Raji (cell line): Measurements from ENCODE around the gene PLSCR4.

ENCODE experiments used
- POLR2A ChIP-seq: IDR thresholded peaks from 2 replicates; pipeline ENCODE4 v1.6.1; 2011; ENCODE audit warnings: low read depth, low read length, control low read depth; ENCODE audit not compliant: insufficient read depth

The PLSCR4 gene

DNA sequence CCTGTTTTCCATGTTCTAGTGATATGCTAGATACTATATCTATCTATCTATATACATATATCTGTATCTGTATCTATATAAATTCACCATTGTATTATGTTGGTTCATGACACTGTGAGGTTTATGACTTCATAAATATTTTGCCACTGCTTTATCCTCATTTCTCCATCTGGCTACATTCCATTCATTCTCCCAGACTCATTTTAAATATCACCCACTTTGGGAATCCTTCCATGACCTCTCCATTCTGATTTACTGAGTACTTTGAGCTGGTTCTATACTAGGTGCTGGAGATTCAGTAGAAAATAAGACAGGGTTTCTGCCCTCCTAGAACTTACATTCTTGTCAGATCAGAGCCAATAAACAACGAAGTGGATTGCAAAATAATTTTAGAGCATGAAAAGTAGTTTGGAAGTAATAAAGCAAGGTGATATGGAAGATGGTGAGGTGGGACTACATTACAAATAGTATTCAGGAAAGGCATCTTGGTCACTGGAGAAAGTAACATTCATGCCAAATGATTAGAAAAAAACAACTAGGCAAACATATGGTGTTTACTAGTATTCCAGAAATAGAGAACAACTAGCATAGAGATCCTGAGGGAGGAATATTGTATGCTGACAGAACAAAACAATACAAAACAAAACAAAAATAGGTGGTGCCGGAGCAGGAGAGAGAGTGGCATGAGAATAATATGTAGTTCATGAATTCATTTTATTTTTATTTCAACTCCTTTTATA lies 11.6 kb upstream of the PLSCR4 start:
- no peak for TF ChIP-seq POLR2A

DNA sequence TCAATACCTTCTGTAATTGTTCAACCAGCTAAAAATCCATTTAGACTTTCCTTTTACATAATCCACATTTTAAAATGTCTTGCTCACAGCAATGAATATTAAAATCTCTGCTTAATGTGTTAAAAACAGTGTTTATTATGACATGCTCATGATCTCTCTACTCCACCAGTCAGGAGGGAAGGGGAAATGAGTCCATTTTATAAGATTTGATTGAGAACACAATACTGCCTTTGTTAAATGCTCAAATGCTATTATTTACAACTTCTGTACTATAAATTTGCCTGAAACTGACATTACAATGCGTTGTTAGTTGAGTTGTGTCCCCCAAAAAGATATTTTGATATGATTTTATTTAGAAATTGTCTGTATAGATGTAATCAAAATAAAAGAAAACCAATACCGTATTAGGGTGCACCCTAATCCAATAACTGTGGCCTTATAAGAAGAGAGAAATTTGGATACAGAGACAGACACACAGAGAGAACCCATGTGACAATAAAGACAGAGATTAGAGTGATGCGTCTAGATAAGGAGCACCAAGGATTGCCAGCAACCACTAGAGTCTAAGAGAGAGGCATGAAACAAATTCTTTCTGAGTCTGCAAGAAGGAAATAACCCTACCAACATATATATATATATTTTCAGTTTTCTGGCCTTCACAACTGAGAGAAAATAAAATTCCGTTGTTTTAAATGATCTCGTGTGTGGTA lies 9.1 kb upstream of the PLSCR4 start:
- no peak for TF ChIP-seq POLR2A

DNA sequence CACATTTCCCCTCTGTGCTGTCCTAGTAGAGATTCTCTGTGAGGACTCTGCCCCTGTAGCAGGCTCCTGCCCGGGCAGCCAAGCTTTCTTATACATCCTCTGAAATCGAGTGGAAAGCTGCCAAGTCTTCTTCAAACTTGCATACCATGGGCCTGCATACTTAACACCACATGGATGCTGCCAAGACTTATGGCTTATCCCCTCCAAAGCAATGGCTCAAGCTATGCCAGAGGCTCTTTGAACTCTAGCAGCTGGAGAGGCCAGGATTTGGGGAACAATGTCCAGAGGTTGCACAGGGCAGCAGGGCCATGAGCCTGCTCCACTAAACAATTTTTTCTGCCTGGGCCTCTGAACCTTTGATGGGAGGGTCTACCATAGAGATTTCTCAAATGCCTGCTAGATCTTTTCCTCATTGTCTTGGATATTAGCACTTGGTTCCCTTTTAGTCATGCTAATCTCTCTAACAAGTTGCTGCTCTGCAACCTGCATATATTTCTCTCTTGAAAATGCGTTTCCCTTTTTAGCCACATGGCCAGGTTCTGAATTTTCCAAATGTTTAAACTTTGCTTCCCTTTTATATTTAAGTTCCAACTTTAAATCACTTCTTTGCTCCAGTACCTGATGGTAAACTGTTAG lies 6.1 kb upstream of the PLSCR4 start:
- TF ChIP-seq POLR2A = no peak

DNA sequence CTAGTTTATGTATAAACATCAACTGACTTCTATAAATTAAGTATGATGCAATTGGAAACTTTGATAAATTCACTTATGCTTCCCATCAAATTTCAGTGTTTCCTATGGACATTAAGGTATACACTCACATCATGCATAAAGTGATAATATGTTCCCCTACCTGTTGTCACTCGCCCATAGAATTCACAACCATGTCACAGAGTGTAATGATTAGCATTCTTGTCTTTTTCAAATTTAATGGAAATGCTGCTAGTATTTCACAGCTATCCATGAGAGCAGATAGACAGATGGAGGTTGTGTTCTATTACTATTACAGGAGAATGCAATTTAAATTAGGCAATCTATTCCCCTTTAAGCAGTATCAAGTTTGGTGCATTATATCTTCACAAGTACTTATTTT lies 984 bp downstream of the PLSCR4 start:
- TF ChIP-seq POLR2A = no peak

DNA sequence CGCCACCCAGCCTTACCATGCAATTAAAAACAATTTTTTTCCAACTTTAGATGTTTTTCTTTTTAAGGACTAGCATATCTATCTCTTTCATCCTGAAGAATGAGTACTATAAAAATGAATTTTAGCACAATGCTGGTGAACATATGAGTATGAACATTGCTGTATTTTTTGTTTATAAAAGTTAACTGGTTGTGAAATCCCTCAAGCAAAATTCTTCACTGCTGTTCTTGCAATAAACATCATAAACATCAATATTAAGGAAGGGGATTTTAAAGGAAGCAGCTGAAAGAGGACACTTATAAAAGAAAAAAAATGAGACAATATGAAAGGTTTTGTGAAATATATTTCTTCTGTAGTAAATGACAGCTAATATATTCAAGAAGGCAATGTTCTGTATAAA lies 3.0 kb downstream of the PLSCR4 start:
- no peak for TF ChIP-seq POLR2A

DNA sequence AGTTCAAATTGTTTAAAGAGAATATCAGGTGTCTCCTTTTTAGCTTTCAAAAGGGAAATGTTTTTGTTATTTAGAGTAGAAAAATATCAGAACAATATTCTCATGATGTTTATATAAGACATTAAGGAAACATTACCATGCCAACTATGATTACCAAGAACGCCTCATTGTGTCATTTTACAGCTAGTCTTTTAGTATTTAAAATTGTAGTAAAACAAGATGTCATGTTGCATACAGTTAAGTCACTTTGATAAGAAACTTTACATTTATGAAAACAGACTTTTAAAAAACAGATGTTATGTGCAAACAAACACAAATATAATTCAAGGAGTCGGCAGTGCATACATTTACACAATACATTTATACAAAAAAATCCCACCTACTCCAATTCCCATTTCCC lies 4.4 kb downstream of the PLSCR4 start:
- no peak for TF ChIP-seq POLR2A

DNA sequence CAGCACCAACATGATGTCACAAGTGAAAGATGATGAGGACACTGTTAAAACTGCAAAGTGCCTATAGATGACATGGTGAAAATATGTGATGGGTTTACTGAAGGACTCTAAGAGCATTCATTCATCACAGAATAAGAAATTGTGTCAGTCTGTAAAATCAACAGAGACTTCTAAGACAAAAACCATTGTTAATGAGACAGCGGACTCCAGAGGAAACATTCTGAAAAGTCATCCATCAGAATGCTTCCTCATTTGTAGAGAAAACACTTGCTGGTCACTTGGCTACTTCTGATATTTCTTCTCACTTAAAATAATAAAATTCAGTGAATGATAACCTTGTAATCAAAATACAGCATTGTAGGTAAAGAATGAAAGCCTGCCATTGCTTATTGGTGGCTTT lies 7.3 kb downstream of the PLSCR4 start:
- TF ChIP-seq POLR2A = no peak

DNA sequence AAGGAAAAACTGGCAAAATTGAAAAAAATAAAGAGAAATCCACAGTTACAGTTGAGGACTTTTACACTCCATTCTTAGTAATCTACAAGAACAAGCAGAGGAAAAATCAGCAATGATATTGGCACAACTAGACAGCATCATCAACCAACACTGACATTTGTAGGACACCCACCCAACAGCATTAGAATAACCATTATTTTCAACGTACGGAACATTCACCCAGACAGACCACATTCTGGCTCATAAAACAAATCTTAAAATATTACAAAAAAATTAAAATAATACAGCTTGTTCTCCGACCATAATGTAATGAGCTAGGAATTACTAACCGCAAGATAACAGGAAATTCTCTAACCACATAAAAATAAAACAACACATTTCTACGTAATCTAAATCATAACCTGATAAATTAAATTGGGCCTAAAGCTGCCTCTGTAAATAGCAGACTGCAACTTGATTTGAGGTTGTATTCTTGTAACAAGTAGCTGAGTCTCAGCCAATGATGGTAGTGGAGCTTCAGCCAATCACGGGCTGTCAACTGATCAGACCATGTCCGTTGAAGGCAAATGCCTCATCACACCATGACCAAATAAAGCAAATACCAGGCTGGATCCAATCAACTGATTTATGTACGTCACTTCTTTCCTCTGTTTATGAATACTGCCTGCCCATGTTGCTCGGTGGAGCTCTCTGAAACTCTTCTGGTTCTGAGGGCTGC lies 9.2 kb downstream of the PLSCR4 start:
- no peak for TF ChIP-seq POLR2A

DNA sequence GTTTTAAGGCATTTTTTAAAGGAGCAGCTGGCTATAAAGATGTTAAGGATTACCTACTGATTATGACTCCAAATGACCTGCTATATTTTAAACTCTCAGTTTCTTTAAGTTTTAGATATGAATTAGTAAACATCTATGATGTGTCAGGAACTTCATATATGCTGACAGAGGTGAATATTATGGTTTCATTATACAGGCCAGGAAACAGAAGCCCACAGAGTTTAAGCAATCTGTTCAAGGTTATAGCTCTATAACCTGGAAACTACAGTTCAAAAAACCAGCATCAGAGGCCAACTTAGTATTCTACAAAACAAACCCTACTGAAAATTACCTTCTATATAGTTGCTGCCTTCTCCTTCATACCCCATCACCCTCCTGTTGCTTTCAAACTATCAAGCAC lies 17.4 kb downstream of the PLSCR4 start:
- TF ChIP-seq POLR2A = no peak

DNA sequence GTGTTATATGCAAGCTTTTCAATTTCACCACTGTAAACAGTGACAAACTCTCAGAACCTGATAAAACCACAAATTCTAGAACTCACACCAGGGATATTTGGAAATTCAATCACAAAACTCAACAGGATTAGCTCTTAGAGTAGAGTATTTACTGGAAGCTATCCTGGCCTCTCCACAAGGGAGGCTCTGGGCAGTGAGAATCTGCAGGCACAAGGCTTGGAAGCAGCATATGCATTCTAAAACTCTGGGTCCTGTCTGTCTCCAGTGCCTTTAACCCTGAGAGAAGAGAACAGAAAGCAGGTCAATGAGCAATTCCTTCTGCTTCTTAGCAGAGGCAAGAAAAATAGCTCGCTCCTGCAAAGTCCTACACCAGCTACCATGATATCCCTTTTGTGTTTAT lies 23.4 kb downstream of the PLSCR4 start:
- no peak for TF ChIP-seq POLR2A

DNA sequence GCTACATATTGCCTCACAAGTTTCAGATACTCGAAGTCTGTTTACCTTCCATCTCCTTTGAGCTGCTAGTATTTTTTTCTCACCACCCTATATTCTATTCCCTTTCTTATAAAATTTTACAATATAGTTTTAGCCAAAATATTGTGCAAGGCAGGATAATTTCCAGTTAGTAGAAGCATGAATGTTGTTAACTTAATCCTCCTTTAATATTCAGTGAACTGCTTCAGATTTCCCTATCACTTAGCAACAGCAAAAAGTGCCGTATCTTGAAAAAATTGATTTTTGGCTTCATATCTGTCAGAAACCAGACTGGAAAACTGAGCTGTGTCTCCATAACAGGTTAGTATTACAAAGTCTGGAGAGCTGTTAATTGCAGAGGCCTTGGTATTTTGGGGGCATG lies 24.0 kb downstream of the PLSCR4 start:
- no peak for TF ChIP-seq POLR2A

DNA sequence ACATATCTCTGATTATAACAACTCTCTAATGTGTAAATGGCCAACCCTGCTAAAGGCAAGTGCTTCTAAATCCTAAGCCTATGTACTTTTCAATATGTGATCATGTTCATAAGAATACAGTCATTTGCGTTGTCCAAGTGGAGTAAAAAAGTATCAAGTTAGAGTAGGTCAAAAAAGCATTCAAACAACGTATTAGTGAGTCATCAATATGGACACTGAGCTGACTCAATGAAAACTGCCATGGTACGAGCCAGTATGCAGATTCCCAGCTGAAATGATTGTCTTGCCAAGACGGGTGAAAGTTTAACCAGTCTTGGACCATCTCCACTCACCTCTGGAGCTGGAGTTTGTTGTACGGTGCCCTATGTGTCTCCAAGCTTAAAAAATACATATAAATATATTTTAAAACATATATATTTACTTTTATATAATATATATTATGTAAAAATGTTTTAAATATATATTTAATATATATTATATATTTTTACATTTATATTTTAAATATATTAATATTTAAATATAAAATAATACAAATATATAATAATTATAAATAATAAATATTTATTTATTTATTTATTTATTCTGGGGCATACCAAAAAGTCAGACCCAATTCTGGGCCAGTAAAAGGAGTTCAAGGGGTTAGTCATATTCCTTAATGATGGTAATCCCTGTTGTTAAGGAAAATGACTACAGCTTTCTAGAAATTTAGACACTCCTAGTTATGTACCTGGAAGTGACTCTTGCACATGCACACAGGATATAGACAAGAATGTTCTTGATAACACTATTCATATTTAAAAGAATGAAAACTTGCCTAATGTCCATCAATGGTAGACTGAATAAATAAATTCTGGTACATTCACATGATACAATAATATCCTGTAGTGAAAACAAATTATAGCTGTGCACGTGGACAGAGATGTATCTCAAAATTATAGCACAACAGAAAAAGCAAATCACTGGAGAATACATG lies 27.2 kb downstream of the PLSCR4 start:
- TF ChIP-seq POLR2A = no peak

DNA sequence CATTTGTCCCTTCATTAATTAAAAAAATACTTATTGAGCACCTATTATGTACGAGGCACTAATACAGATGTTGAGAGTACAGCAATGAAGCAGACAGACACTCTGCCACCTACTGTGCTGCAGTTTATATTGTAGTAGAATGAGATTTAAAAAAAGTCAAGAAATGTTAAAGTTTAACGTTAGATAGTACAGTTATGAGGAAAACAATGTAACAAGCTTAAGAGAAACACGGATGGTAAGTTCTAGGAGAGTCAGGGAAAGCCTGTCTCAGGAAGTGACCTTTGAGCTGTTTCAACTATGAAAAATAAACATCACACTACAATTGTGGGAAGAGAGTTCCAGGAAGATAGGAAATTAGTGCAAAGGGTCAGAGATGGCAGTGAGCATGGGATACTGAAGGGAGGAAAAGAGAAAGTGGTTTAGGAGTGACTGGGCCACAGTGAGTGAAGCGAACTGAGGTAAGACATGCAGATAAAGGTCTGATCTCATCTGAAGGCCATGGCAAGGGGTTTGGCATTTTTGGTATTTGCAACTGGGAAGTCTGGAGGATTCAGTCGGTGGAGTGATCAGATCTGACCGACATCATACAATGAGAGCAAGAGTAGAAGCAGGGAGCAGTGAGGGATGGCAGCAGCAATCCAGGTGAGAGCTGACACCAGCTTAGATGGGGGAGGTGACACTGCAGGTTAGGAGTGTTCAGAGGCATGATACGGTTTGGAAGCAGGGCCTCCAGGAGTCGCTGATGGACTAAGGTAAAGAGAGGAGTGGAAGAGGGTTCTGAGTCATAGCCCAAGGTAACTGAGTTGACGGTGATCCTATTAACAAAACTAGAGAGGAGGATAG lies 28.5 kb downstream of the PLSCR4 start:
- no peak for TF ChIP-seq POLR2A

DNA sequence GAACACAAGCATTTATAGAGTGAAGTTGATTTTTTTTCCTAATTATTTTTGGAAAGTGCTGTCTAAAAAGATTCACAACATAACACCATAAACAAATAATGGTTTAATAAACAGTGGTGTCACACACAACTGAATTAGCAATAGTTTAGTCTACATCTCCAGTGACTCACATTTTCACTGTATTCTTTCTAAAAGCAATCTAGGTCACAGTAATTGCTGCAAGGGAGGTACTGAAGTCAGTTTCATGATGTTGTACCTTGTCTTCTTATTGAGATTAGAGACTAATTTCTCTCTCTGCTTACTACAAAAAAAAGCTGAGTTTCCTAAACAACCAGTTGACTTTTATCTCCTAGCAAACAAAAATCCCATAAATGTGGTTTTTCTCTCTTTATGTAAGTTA lies 29.6 kb downstream of the PLSCR4 start:
- no peak for TF ChIP-seq POLR2A
